H9 (cell line): ENCODE results near the gene RNF145. TPM values are rescaled to one million over a fixed set of nuclear protein-coding genes. Genes with fewer than 3 reads are reported as not detected.

ENCODE experiments used
- DNase-seq: peaks from one replicate; pipeline ENCODE4 v3.0.0-alpha.2; 2017
- H2AFZ ChIP-seq: one replicate; pipeline ENCODE4 v1.6.1; 2013; ENCODE audit warnings: mild to moderate bottlenecking, low read length, control low read depth, moderate library complexity
- H2AK5ac ChIP-seq: 2 replicates; pipeline ENCODE4 v1.6.1; 2013; ENCODE audit warnings: low read length, control low read depth, mixed read lengths; ENCODE audit not compliant: insufficient read length
- H2BK120ac ChIP-seq: one replicate; pipeline ENCODE4 v1.6.1; 2013; ENCODE audit warnings: low read depth, mild to moderate bottlenecking, low read length, control low read depth, inconsistent platforms; ENCODE audit not compliant: poor library complexity, severe bottlenecking
- H2BK12ac ChIP-seq: 2 replicates; pipeline ENCODE4 v1.6.1; 2013; ENCODE audit warnings: low read length, control low read depth, mixed read lengths, low read depth; ENCODE audit not compliant: insufficient read length
- H2BK15ac ChIP-seq: 2 replicates; pipeline ENCODE4 v1.6.1; 2013; ENCODE audit warnings: low read depth, low read length, control low read depth
- H2BK20ac ChIP-seq: one replicate; pipeline ENCODE4 v1.6.1; 2013; ENCODE audit warnings: low read depth, mild to moderate bottlenecking, low read length, control low read depth, inconsistent platforms; ENCODE audit not compliant: poor library complexity, severe bottlenecking
- H2BK5ac ChIP-seq: 2 replicates; pipeline ENCODE4 v1.6.1; 2013; ENCODE audit warnings: low read length, control low read depth, mixed read lengths; ENCODE audit not compliant: insufficient read length
- H3K14ac ChIP-seq: 2 replicates; pipeline ENCODE4 v1.6.1; 2013; ENCODE audit warnings: low read length, control low read depth; ENCODE audit not compliant: insufficient read depth
- H3K18ac ChIP-seq: 2 replicates; pipeline ENCODE4 v1.6.1; 2013; ENCODE audit warnings: low read depth, mild to moderate bottlenecking, mixed read lengths, low read length, control low read depth; ENCODE audit not compliant: insufficient read length
- H3K23ac ChIP-seq: 2 replicates; pipeline ENCODE4 v1.6.1; 2013; ENCODE audit warnings: low read length, control low read depth, mixed read lengths, low read depth; ENCODE audit not compliant: insufficient read length
- H3K23me2 ChIP-seq: 2 replicates; pipeline ENCODE4 v1.6.1; 2013; ENCODE audit warnings: low read depth, mild to moderate bottlenecking, mixed read lengths, low read length, control low read depth; ENCODE audit not compliant: insufficient read length, poor library complexity, severe bottlenecking
- H3K27ac ChIP-seq: 2 replicates; pipeline ENCODE4 v1.5.1; 2013; ENCODE audit warnings: low read length, control low read depth, mixed read lengths, low read depth; ENCODE audit not compliant: insufficient read length
- H3K27me3 ChIP-seq: 2 replicates; pipeline ENCODE4 v1.6.1; 2013; ENCODE audit warnings: low read length, control low read depth, inconsistent platforms; ENCODE audit not compliant: insufficient read depth
- H3K4ac ChIP-seq: 2 replicates; pipeline ENCODE4 v1.6.1; 2013; ENCODE audit warnings: low read depth, mild to moderate bottlenecking, control low read depth, inconsistent platforms, low read length, moderate library complexity
- H3K4me1 ChIP-seq: 2 replicates; pipeline ENCODE4 v1.6.1; 2013; ENCODE audit warnings: low read length, control low read depth, inconsistent platforms; ENCODE audit not compliant: insufficient read depth
- H3K4me2 ChIP-seq: 2 replicates; pipeline ENCODE4 v1.6.1; 2013; ENCODE audit warnings: low read length, control low read depth, mixed read lengths; ENCODE audit not compliant: insufficient read length, insufficient read depth
- H3K56ac ChIP-seq: 2 replicates; pipeline ENCODE4 v1.6.1; 2013; ENCODE audit warnings: low read depth, mild to moderate bottlenecking, mixed read lengths, low read length, control low read depth; ENCODE audit not compliant: insufficient read length
- H3K79me1 ChIP-seq: 2 replicates; pipeline ENCODE4 v1.6.1; 2013; ENCODE audit warnings: low read depth, mild to moderate bottlenecking, moderate library complexity, low read length, control low read depth, inconsistent platforms; ENCODE audit not compliant: insufficient read depth, poor library complexity, severe bottlenecking
- H3K79me2 ChIP-seq: 2 replicates; pipeline ENCODE4 v1.6.1; 2013; ENCODE audit warnings: low read length, control low read depth, inconsistent platforms; ENCODE audit not compliant: insufficient read depth
- H3K9ac ChIP-seq: 2 replicates; pipeline ENCODE4 v1.6.1; 2013; ENCODE audit warnings: low read length, control low read depth, mixed read lengths; ENCODE audit not compliant: insufficient read length; ENCODE audit errors: extremely low read depth
- H3K9me3 ChIP-seq: one replicate; pipeline ENCODE4 v1.6.1; 2013; ENCODE audit warnings: low read depth, low read length, inconsistent platforms; ENCODE audit not compliant: control insufficient read depth
- H3T11ph ChIP-seq: one replicate; pipeline ENCODE4 v1.6.1; 2013; ENCODE audit warnings: mild to moderate bottlenecking, low read length, control low read depth, inconsistent platforms
- H4K20me1 ChIP-seq: one replicate; pipeline ENCODE4 v1.6.1; 2013; ENCODE audit not compliant: control insufficient read depth, insufficient read length, insufficient read depth
- H4K5ac ChIP-seq: 2 replicates; pipeline ENCODE4 v1.6.1; 2013; ENCODE audit warnings: low read depth, mild to moderate bottlenecking, mixed read lengths, low read length, control low read depth; ENCODE audit not compliant: insufficient read length
- H4K8ac ChIP-seq: replicated peaks from 2 replicates; pipeline ENCODE4 v1.6.1; 2013; ENCODE audit warnings: low read length, control low read depth, mixed read lengths, low read depth; ENCODE audit not compliant: insufficient read length
- H4K91ac ChIP-seq: 2 replicates; pipeline ENCODE4 v1.6.1; 2013; ENCODE audit warnings: low read depth, mild to moderate bottlenecking, moderate library complexity, mixed read lengths, low read length, control low read depth; ENCODE audit not compliant: insufficient read length
- H3K27ac Mint-ChIP-seq, 3 experiments: 2 replicates in 2 of 3; 3 replicates in 1 of 3; pipeline ENCODE4 v1.8.0; 2020 to 2021; ENCODE audit warnings: mixed read lengths in 3 of 3, mild to moderate bottlenecking in 1 of 3, moderate library complexity in 1 of 3
- H3K27me3 Mint-ChIP-seq: 2 replicates; pipeline ENCODE4 v1.8.0; 2021; ENCODE audit warnings: low read depth, mild to moderate bottlenecking, moderate library complexity, mixed read lengths
- H3K36me3 Mint-ChIP-seq, 3 experiments: 2 replicates in 2 of 3; 3 replicates in 1 of 3; pipeline ENCODE4 v1.8.0; 2020 to 2021; ENCODE audit warnings: low read depth in 3 of 3, mixed read lengths in 3 of 3; ENCODE audit not compliant: insufficient read depth in 1 of 3
- H3K4me1 Mint-ChIP-seq, 2 experiments: 2 replicates each; pipeline ENCODE4 v1.8.0; 2020; ENCODE audit warnings: mixed read lengths in 2 of 2
- H3K4me3 Mint-ChIP-seq, 2 experiments: 2 replicates in 1 of 2; 3 replicates in 1 of 2; pipeline ENCODE4 v1.8.0; 2020 to 2021; ENCODE audit warnings: mild to moderate bottlenecking in 2 of 2, mixed read lengths in 2 of 2, moderate library complexity in 1 of 2
- H3K9me3 Mint-ChIP-seq, 2 experiments: 2 replicates in 1 of 2; 3 replicates in 1 of 2; pipeline ENCODE4 v1.8.0; 2020; ENCODE audit warnings: mild to moderate bottlenecking in 2 of 2, mixed read lengths in 2 of 2, moderate library complexity in 1 of 2
- CTCF ChIP-seq: fragments of 200-600 bp; sonication (generic); conservative IDR thresholded peaks from 3 replicates; pipeline ENCODE4 v1.8.0; 2021; ENCODE audit warnings: antibody characterized with exemption, mild to moderate bottlenecking
- total RNA-seq: library from RNA; stranded (reverse); gene quantifications from 2 replicates; pipeline ENCODE4 v1.2.1, GENCODE V29; 2021

The RNF145 gene
- total RNA-seq, 1 experiment from 2014 or later: 59.1 TPM

- Histone ChIP-seq H4K91ac (no peak overlapping the region), H3K23me2 (no peaks in the 10 kb centered on the region), H2BK120ac (no peak overlapping the region), H3K23ac (no peak overlapping the region), H3K79me2 (no peaks in the 10 kb centered on the region), H3K4ac (no peak overlapping the region), H3K9ac (no peak overlapping the region), H3K27me3 (peaks cover 36% of the 10 kb centered on the region; the same call in 1 of the 2 replicates), H3K79me1 (no peaks in the 10 kb centered on the region), H4K8ac (no peak overlapping the region), H3K14ac (no peak overlapping the region), H4K20me1 (no peaks in the 10 kb centered on the region), H3K4me1 (no peaks in the 10 kb centered on the region), H2BK12ac (no peak overlapping the region), H2BK5ac (no peak overlapping the region), H4K5ac (no peak overlapping the region), H3K56ac (no peak overlapping the region), H2BK20ac (no peak overlapping the region), H3K18ac (no peak overlapping the region), H3K27ac (no peak overlapping the region), H3T11ph (no peak overlapping the region), H2BK15ac (no peak overlapping the region), H3K4me2 (no peak overlapping the region), H2AK5ac (no peak overlapping the region), H3K9me3 (no peaks in the 10 kb centered on the region), H2AFZ (no peak overlapping the region)
- Mint-ChIP-seq H3K36me3 (no peaks in the 10 kb centered on the region; a peak in 1 of 7 replicates), H3K4me3 (no peak overlapping the region), H3K27ac (no peak overlapping the region), H3K9me3 (peaks cover 0 to 3% of the 10 kb centered on the region in 2 experiments; a peak in 2 of 5 replicates), H3K27me3 (peaks cover 96% of the 10 kb centered on the region), H3K4me1 (peaks cover 14 to 17% of the 10 kb centered on the region in 2 experiments)
- DNase-seq: no peak
- no peak for TF ChIP-seq CTCF
Measured at GRCh38 chr5:159226451-159226850, 17.1 kb upstream of the RNF145 start.
